CD4-positive, alpha-beta T cell (primary cell): ENCODE results near the gene ZSWIM1. TPM values are rescaled to one million over a fixed set of nuclear protein-coding genes. Genes with fewer than 3 reads are reported as not detected.

Experiments
- ATAC-seq: fragments of 200-7000 bp; cut with Tn5 transposase; one replicate; pipeline ENCODE4 v1.10.0; 2022; ENCODE audit warnings: mild to moderate bottlenecking; ENCODE audit not compliant: poor library complexity
- CTCF ChIA-PET: fragments of 350-600 bp; sonication (Branson Sonifier 250); formaldehyde crosslinking; loops from one replicate; lab custom pipeline; 2021; ENCODE audit warnings: antibody characterized with exemption, inconsistent platforms; lab: Charles Lee
- POLR2A ChIA-PET: fragments of 350-600 bp; sonication (Branson Sonifier 250); formaldehyde crosslinking; loops from one replicate; lab custom pipeline; 2021; ENCODE audit warnings: antibody characterized with exemption, inconsistent platforms; lab: Charles Lee
- DNase-seq, 14 experiments: peaks; one replicate each; pipeline ENCODE4 v3.0.0-alpha.2; 2013 to 2020; ENCODE audit warnings: mixed read lengths in 2 of 14
- H3K27ac ChIP-seq, 2 donors: one replicate each; pipeline versions ENCODE4 v1.5.1 to v1.7.0; 2013; ENCODE audit warnings: low read length in 2 of 2, low read depth in 1 of 2, mild to moderate bottlenecking in 1 of 2
- H3K27me3 ChIP-seq, 2 experiments: 1 replicate in 1 of 2; 2 replicates in 1 of 2; pipeline versions ENCODE4 v1.6.1 to v1.7.0; 2013; ENCODE audit warnings: low read length in 2 of 2, control low read depth in 1 of 2, mild to moderate bottlenecking in 1 of 2, moderate library complexity in 1 of 2; ENCODE audit not compliant: insufficient read depth in 2 of 2, control insufficient read depth in 1 of 2
- H3K36me3 ChIP-seq: one replicate; pipeline ENCODE4 v1.6.1; 2013; ENCODE audit warnings: low read length, control low read depth; ENCODE audit not compliant: insufficient read depth
- H3K4me1 ChIP-seq: one replicate; pipeline ENCODE4 v1.6.1; 2013; ENCODE audit warnings: low read length, control low read depth; ENCODE audit not compliant: insufficient read depth
- H3K4me3 ChIP-seq: one replicate; pipeline ENCODE4 v1.5.1; 2013; ENCODE audit warnings: mild to moderate bottlenecking, low read length, moderate library complexity
- H3K9me3 ChIP-seq, 2 experiments: 1 replicate in 1 of 2; 2 replicates in 1 of 2; pipeline versions ENCODE4 v1.6.1 to v1.7.0; 2013; ENCODE audit warnings: low read length in 2 of 2, mild to moderate bottlenecking in 2 of 2, control low read depth in 1 of 2, moderate library complexity in 1 of 2; ENCODE audit not compliant: control insufficient read depth in 1 of 2, insufficient read depth in 1 of 2
- H3K27ac Mint-ChIP-seq: one replicate; pipeline ENCODE4 v1.8.0; 2020; ENCODE audit warnings: mixed read lengths
- H3K27me3 Mint-ChIP-seq: one replicate; pipeline ENCODE4 v1.8.0; 2021; ENCODE audit warnings: mixed read lengths
- H3K36me3 Mint-ChIP-seq: one replicate; pipeline ENCODE4 v1.8.0; 2021; ENCODE audit warnings: low read depth, mixed read lengths
- H3K4me1 Mint-ChIP-seq: one replicate; pipeline ENCODE4 v1.8.0; 2021; ENCODE audit warnings: low read depth, mixed read lengths
- H3K4me3 Mint-ChIP-seq: one replicate; pipeline ENCODE4 v1.8.0; 2020; ENCODE audit warnings: mild to moderate bottlenecking, mixed read lengths
- H3K9me3 Mint-ChIP-seq: one replicate; pipeline ENCODE4 v1.8.0; 2020; ENCODE audit warnings: mixed read lengths
- intact Hi-C, 2 experiments: fragments of 100-400 bp; cut with DNase I in 1 of 2; cut with micrococcal nuclease in 1 of 2; formaldehyde crosslinking; loops; one replicate each; pipeline versions ENCODE4 v1.15.1 to v1.9.0; 2023 to 2025; cut with DNase I, micrococcal nuclease
- total RNA-seq, 174 experiments: library from RNA in 2 of 174; stranded (reverse) in 2 of 174; gene quantifications; one replicate each; pipeline ENCODE4 v1.2.3 and lab custom pipeline; 2021 to 2026
- TF ChIP-seq, protein P1 (sequence below): fragments of 200-600 bp; IDR thresholded peaks from one replicate; pipeline ENCODE4 v1.8.0; 2022; ENCODE audit warnings: antibody characterized with exemption, mild to moderate bottlenecking

The ZSWIM1 gene
- total RNA-seq, 2 experiments from 2014 or later = 9.3 to 10.7 TPM

DNA sequence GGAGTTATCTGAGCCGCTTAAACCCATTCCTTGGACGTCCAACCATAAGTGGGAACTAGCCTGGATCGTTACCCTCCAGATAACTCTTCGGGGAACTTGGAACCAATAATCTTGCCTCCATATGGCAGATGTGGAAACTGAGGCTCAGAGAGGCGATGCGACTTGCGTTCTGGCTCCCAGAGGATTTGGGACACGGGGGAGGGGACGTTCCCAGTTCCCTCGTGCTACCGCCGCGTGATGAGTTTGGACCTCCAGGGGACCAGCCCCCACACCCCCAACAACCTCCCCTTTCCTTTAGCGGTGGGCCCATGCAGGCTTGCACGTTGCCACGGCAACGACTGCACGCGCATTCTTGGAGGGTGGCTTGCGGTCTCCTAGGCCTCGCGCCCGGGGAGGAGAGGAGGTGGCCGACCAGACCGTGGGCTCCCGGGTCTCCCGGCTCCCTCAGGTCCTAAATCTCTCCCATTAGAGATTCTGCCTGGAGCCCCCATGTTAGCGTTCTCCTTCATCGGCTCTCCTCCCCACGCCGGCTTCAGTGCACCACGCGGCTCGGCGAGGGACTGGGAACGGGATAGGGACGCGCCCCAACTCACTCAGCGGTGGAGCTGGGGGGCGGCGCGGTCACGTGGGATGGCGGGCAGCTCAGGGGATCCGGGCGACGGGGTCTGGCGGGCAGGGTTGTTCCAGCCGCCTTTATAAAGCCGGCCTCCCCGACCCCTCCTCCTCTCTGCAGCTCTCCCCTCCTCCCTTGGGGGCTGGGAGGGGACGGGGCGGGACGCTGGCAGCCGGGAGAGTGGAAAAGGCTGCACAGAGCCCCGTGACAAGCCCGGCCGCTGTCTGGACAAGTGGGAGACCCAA is 30.7 kb downstream of the ZSWIM1 start, which contains the start of gene PLTP:
PLTP (minus strand) TSS at position 670 of the 858 bp plus-strand sequence. CDS start 703 bp downstream, outside the sequence.
- Histone ChIP-seq H3K9me3 (no peaks in the 10 kb centered on the region), H3K4me3 (peak within 1 kb of the TSS; percentile 53), H3K36me3 (no peaks in the 10 kb centered on the region), H3K27me3 (peaks cover 14 to 24% of the 10 kb centered on the region in 2 experiments), H3K27ac (no peak within 1 kb of the TSS), H3K4me1 (peaks cover 23% of the 10 kb centered on the region)
- ChIA-PET POLR2A (interaction anchor here (1.3 kb wide), 1 partner anchor 31 kb away, joined by 4 read pairs; the partner anchor contains the start of gene ZSWIM1), CTCF (no interaction called here)
- peaks cover 14% of the 10 kb centered on the region for H3K4me1 Mint-ChIP-seq
- H3K9me3 Mint-ChIP-seq = no peaks in the 10 kb centered on the region
- intact Hi-C loops = loop anchor here in 1 of 2 experiments (2.0 kb wide), 1 partner anchor 21 kb away; no protein-coding TSS in a partner anchor
- TF ChIP-seq, protein P1, sequence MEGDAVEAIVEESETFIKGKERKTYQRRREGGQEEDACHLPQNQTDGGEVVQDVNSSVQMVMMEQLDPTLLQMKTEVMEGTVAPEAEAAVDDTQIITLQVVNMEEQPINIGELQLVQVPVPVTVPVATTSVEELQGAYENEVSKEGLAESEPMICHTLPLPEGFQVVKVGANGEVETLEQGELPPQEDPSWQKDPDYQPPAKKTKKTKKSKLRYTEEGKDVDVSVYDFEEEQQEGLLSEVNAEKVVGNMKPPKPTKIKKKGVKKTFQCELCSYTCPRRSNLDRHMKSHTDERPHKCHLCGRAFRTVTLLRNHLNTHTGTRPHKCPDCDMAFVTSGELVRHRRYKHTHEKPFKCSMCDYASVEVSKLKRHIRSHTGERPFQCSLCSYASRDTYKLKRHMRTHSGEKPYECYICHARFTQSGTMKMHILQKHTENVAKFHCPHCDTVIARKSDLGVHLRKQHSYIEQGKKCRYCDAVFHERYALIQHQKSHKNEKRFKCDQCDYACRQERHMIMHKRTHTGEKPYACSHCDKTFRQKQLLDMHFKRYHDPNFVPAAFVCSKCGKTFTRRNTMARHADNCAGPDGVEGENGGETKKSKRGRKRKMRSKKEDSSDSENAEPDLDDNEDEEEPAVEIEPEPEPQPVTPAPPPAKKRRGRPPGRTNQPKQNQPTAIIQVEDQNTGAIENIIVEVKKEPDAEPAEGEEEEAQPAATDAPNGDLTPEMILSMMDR = no peak
- no peaks in the 10 kb centered on the region for H3K36me3 Mint-ChIP-seq
- H3K4me3 Mint-ChIP-seq = peak within 1 kb of the TSS; percentile 79
- ATAC-seq (peak; percentile 34), DNase-seq (peak in 5 of 14 experiments; percentile 27 to 67 (median 39))
- peaks cover 30% of the 10 kb centered on the region for H3K27me3 Mint-ChIP-seq
- H3K27ac Mint-ChIP-seq = no peak within 1 kb of the TSS

DNA sequence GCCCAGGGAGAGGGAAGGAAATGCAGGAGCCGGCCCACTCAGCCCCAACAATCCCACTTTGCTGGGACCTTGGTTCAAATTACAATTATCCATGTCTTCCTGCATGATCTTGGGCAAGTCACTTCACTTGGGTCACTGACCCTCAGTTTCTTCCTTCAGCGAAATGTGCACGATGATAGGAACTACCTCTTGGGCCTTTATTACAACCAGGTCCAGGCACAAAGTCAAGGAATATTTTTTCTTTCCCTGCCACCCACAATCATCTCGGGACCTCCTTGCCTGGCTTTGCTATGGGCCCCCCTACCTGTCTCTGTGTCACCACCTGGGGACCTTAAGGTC is 31.3 kb downstream of the ZSWIM1 start:
- Histone ChIP-seq H3K36me3 (no peaks in the 10 kb centered on the region), H3K9me3 (no peaks in the 10 kb centered on the region), H3K4me1 (peaks cover 23% of the 10 kb centered on the region), H3K27me3 (peaks cover 14 to 26% of the 10 kb centered on the region in 2 experiments), H3K27ac (no peak overlapping the region), H3K4me3 (no peak overlapping the region)
- Mint-ChIP-seq H3K27ac (no peak overlapping the region), H3K9me3 (no peaks in the 10 kb centered on the region), H3K4me3 (peak overlapping the region; percentile 65), H3K4me1 (peaks cover 14% of the 10 kb centered on the region), H3K27me3 (peaks cover 35% of the 10 kb centered on the region), H3K36me3 (no peaks in the 10 kb centered on the region)
- DNase-seq = no peak
- POLR2A ChIA-PET = interaction anchor here (1.3 kb wide), 1 partner anchor 31 kb away, joined by 4 read pairs; the partner anchor contains the start of gene ZSWIM1
- CTCF ChIA-PET = no interaction called here
- TF ChIP-seq, protein P1 = no peak
- ATAC-seq = no peak
- intact Hi-C loops = no loop called here

- Histone ChIP-seq H3K9me3 (no peaks in the 10 kb centered on the region), H3K4me3 (no peak overlapping the region), H3K4me1 (peaks cover 23% of the 10 kb centered on the region), H3K27ac (no peak overlapping the region), H3K36me3 (no peaks in the 10 kb centered on the region), H3K27me3 (peaks cover 14 to 26% of the 10 kb centered on the region in 2 experiments)
- Mint-ChIP-seq H3K4me3 (no peak overlapping the region), H3K27ac (no peak overlapping the region), H3K9me3 (no peaks in the 10 kb centered on the region), H3K27me3 (peaks cover 40% of the 10 kb centered on the region), H3K36me3 (no peaks in the 10 kb centered on the region), H3K4me1 (peaks cover 14% of the 10 kb centered on the region)
- ChIA-PET CTCF (no interaction called here), POLR2A (no interaction called here)
- intact Hi-C loops = no loop called here
- no peak for ATAC-seq
- peak in 2 of 14 experiments; percentile 38 to 56 for DNase-seq
- TF ChIP-seq, protein P1 = no peak
These were observed 32.1 kb downstream of the ZSWIM1 start for GRCh38 chr20:45913116-45913515.
